Endothelial cell of umbilical vein (primary cell): ENCODE data around the gene SLF2. TPM values are rescaled to one million over a fixed set of nuclear protein-coding genes. Genes with fewer than 3 reads are reported as not detected.

Experiments
- BruUV-seq: library from RNA; stranded (reverse); fragments of 400-500 nt; replicated peaks from 2 replicates; lab custom pipeline; 2021; lab: Mats Ljungman, UMichigan
- CTCF ChIA-PET: fragments of 300-600, 350-600 bp; sonication (Branson Sonifier 250); formaldehyde crosslinking; loops from one replicate; lab custom pipeline; 2021; ENCODE audit warnings: antibody characterized with exemption, inconsistent platforms; lab: Charles Lee
- POLR2A ChIA-PET: fragments of 300-600, 350-600 bp; sonication (Branson Sonifier 250); formaldehyde crosslinking; loops from one replicate; lab custom pipeline; 2021; ENCODE audit warnings: antibody characterized with exemption, inconsistent platforms; lab: Charles Lee
- DNase-seq: peaks from one replicate; pipeline ENCODE4 v3.0.0-alpha.2; 2011; ENCODE audit warnings: low read depth, low spot score
- FAIRE-seq: peaks from 2 replicates; lab custom pipeline; 2011; peaks lifted over from hg19 to GRCh38; lab: Jason Lieb, UNC
- H2AFZ ChIP-seq: 2 replicates; pipeline ENCODE4 v1.6.0; 2012; ENCODE audit warnings: low read depth, low read length, control low read depth, inconsistent platforms
- H3K27ac ChIP-seq: 2 replicates; pipeline ENCODE4 v1.5.1; 2011; ENCODE audit warnings: low read depth, mild to moderate bottlenecking, control low read depth, low read length, moderate library complexity; ENCODE audit not compliant: insufficient read depth
- H3K27me3 ChIP-seq, 2 experiments: 2 replicates each; pipeline versions ENCODE4 v1.6.0 to v1.6.1; 2011; ENCODE audit warnings: low read length in 2 of 2, mixed read lengths in 1 of 2; ENCODE audit not compliant: control insufficient read depth in 2 of 2, insufficient read depth in 2 of 2
- H3K36me3 ChIP-seq, 2 experiments: 2 replicates in 1 of 2; 3 replicates in 1 of 2; pipeline ENCODE4 v1.5.1; 2011; ENCODE audit warnings: low read length in 2 of 2, mild to moderate bottlenecking in 1 of 2, moderate library complexity in 1 of 2; ENCODE audit not compliant: control insufficient read depth in 2 of 2, insufficient read depth in 2 of 2; ENCODE audit errors: extremely low read depth in 1 of 2
- H3K4me1 ChIP-seq: 3 replicates; pipeline ENCODE4 v1.5.1; 2011; ENCODE audit warnings: mild to moderate bottlenecking, low read length; ENCODE audit not compliant: control insufficient read depth, insufficient read depth; ENCODE audit errors: extremely low read depth
- H3K4me2 ChIP-seq: 2 replicates; pipeline ENCODE4 v1.6.1; 2011; ENCODE audit warnings: low read length, control low read depth, mixed read lengths; ENCODE audit not compliant: insufficient read depth
- H3K4me3 ChIP-seq, 3 experiments: fragments of 200-600 bp in 1 of 3; sonication (generic), shearing (Covaris generic) in 1 of 3; replicated peaks in 1 of 3; 2 replicates each; pipeline ENCODE4 v1.5.1; 2011 to 2016; ENCODE audit warnings: control low read depth in 3 of 3, low read length in 3 of 3, mild to moderate bottlenecking in 2 of 3, inconsistent platforms in 1 of 3, low read depth in 1 of 3, moderate library complexity in 1 of 3; ENCODE audit not compliant: insufficient read depth in 1 of 3
- H3K79me2 ChIP-seq: 2 replicates; pipeline ENCODE4 v1.6.0; 2012; ENCODE audit warnings: low read length, inconsistent platforms; ENCODE audit not compliant: control insufficient read depth, insufficient read depth
- H3K9ac ChIP-seq: replicated peaks from 2 replicates; pipeline ENCODE3; 2011; ENCODE audit warnings: low read length, control low read depth; ENCODE audit not compliant: insufficient read depth; ENCODE audit errors: extremely low read depth
- H3K9me1 ChIP-seq: replicated peaks from 3 replicates; pipeline ENCODE4 v1.6.0; 2011; ENCODE audit warnings: mild to moderate bottlenecking, low read length; ENCODE audit not compliant: control insufficient read depth, insufficient read depth; ENCODE audit errors: extremely low read depth
- H3K9me3 ChIP-seq: replicated peaks from 2 replicates; pipeline ENCODE4 v1.5.1; 2012; ENCODE audit warnings: low read length, inconsistent platforms; ENCODE audit not compliant: control insufficient read depth, insufficient read depth
- H4K20me1 ChIP-seq: replicated peaks from 2 replicates; pipeline ENCODE3; 2011; ENCODE audit warnings: mild to moderate bottlenecking, low read length; ENCODE audit not compliant: control insufficient read depth, insufficient read depth; ENCODE audit errors: extremely low read depth
- EZH2 ChIP-seq: IDR thresholded peaks from 2 replicates; pipeline ENCODE4 v1.6.1; 2012; ENCODE audit warnings: borderline replicate concordance, low read depth, mild to moderate bottlenecking, moderate library complexity, low read length, inconsistent platforms; ENCODE audit not compliant: severe bottlenecking
- FOS ChIP-seq: IDR thresholded peaks from 2 replicates; pipeline ENCODE4 v1.6.1; 2011; ENCODE audit warnings: mild to moderate bottlenecking, low read length, moderate library complexity, borderline replicate concordance; ENCODE audit not compliant: insufficient read depth
- GATA2 ChIP-seq: IDR thresholded peaks from 2 replicates; pipeline ENCODE4 v1.7.0; 2011; ENCODE audit warnings: low read depth, mild to moderate bottlenecking, moderate library complexity, mixed read lengths, low read length; ENCODE audit not compliant: insufficient read length, insufficient read depth
- JUN ChIP-seq: IDR thresholded peaks from 2 replicates; pipeline ENCODE4 v1.6.1; 2011; ENCODE audit warnings: borderline replicate concordance, low read depth; ENCODE audit not compliant: insufficient read length, insufficient read depth
- MYC ChIP-seq: IDR thresholded peaks from one replicate; pipeline ENCODE4 v1.6.1; 2011; ENCODE audit warnings: mild to moderate bottlenecking, low read depth, low read length
- POLR2A ChIP-seq: IDR thresholded peaks from 2 replicates; pipeline ENCODE4 v1.6.1; 2012; ENCODE audit warnings: low read depth, mild to moderate bottlenecking, control low read depth, low read length
- POLR2AphosphoS5 ChIP-seq: IDR thresholded peaks from 2 replicates; pipeline ENCODE4 v1.6.1; 2012; ENCODE audit warnings: low read depth, mild to moderate bottlenecking, control low read depth, low read length, moderate library complexity; ENCODE audit not compliant: insufficient read depth
- dilution Hi-C: fragments of 300-500 bp; cut with MboI; formaldehyde crosslinking; loops from one replicate; pipeline ENCODE4 v1.15.0; 2019; ENCODE audit warnings: low sequenced_read_pairs; ENCODE audit not compliant: extremely low pct_ligation_motif_present
- intact Hi-C: fragments of 100-400 bp; cut with micrococcal nuclease; formaldehyde crosslinking; loops from one replicate; pipeline ENCODE4 v1.10.0; 2022
- polyA plus RNA-seq, 4 experiments: library from polyadenylated mRNA; depleted of rRNA in 3 of 4; stranded (reverse) in 3 of 4; unstranded in 1 of 4; fragments of >200 nt; gene quantifications; 2 replicates each; pipeline versions ENCODE4 v1.2.1 to v1.2.3, GENCODE V29; 2011 to 2012; ENCODE audit warnings: missing spikeins in 1 of 4
- total RNA-seq: library from RNA; stranded (reverse); gene quantifications from 2 replicates; pipeline ENCODE4 v1.2.3, GENCODE V29; 2021
- TF ChIP-seq, protein P1 (sequence below), 2 donors: IDR thresholded peaks; 1 replicate in 1 of 2; 2 replicates in 1 of 2; pipeline ENCODE4 v1.5.1; 2011; ENCODE audit warnings: low read length in 2 of 2, mild to moderate bottlenecking in 2 of 2, moderate library complexity in 2 of 2, control low read depth in 1 of 2, inconsistent platforms in 1 of 2, low read depth in 1 of 2; ENCODE audit not compliant: insufficient read depth in 1 of 2; ENCODE audit errors: extremely low read depth in 1 of 2
- TF ChIP-seq, protein P2 (sequence below): IDR thresholded peaks from 2 replicates; pipeline ENCODE4 v1.6.1; 2011; ENCODE audit not compliant: insufficient read depth, insufficient read length

SLF2 gene
- total and polyA plus RNA-seq, 2 donors (not counting 3 experiments of a cell fraction or from before 2014, with no cell fraction given), result 7.5 to 35.5 TPM

DNA sequence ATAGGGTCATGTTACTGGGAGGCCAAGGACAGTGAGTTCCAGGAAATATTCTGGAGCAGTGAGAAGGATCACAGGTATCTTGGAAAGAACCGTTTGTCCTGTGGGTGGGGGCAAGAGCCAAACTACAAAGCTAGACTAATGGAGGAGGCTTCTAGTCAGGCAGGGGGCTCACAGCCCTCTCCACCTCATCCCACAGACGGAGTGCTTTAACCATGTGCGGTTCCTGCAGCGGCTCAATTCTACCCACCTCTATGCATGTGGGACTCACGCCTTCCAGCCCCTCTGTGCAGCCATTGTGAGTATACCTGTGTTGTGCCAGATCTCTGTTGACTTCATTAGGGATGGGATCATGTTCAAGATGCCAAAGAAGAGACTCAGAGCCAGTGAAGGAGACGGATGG, 64.7 kb downstream of the SLF2 start:
- BruUV-seq, result no TSS peak
- H4K20me1 ChIP-seq, result no peaks in the 10 kb centered on the region
- FAIRE-seq, result no peak

More for the DNA sequence above, 64.7 kb downstream of the SLF2 start:
- no peak overlapping the region for H3K4me3 ChIP-seq
- no peak overlapping the region for H3K9ac ChIP-seq
- H3K79me2 ChIP-seq, result no peaks in the 10 kb centered on the region
- no peak for DNase-seq
- dilution Hi-C loops, result no loop called here
- no peaks in the 10 kb centered on the region for H3K9me1 ChIP-seq
- H3K36me3 ChIP-seq, result peaks cover 0 to 8% of the 10 kb centered on the region in 2 experiments
- no peaks in the 10 kb centered on the region for H3K27me3 ChIP-seq
- H2AFZ ChIP-seq, result no peak overlapping the region
- intact Hi-C loops, result no loop called here
- ChIA-PET POLR2A (no interaction called here), CTCF (interaction anchor here (1.0 kb wide), 1 partner anchor 37 kb away, joined by 3 read pairs; no protein-coding TSS in a partner anchor)
- H3K9me3 ChIP-seq, result no peaks in the 10 kb centered on the region
- H3K4me1 ChIP-seq, result no peaks in the 10 kb centered on the region
- H3K27ac ChIP-seq, result no peak overlapping the region
- no peak for TF ChIP-seq GATA2
- TF ChIP-seq, protein P1, sequence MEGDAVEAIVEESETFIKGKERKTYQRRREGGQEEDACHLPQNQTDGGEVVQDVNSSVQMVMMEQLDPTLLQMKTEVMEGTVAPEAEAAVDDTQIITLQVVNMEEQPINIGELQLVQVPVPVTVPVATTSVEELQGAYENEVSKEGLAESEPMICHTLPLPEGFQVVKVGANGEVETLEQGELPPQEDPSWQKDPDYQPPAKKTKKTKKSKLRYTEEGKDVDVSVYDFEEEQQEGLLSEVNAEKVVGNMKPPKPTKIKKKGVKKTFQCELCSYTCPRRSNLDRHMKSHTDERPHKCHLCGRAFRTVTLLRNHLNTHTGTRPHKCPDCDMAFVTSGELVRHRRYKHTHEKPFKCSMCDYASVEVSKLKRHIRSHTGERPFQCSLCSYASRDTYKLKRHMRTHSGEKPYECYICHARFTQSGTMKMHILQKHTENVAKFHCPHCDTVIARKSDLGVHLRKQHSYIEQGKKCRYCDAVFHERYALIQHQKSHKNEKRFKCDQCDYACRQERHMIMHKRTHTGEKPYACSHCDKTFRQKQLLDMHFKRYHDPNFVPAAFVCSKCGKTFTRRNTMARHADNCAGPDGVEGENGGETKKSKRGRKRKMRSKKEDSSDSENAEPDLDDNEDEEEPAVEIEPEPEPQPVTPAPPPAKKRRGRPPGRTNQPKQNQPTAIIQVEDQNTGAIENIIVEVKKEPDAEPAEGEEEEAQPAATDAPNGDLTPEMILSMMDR (IDR thresholded peaks at IDR 0.05; ENCODE audit: extremely low read depth in 1 of 2, insufficient read depth in 1 of 2, low read depth in 1 of 2, low read length in 2 of 2), result no peak
- TF ChIP-seq FOS, result no peak
- TF ChIP-seq JUN, result no peak
- no peak for TF ChIP-seq EZH2
- TF ChIP-seq, protein P2, sequence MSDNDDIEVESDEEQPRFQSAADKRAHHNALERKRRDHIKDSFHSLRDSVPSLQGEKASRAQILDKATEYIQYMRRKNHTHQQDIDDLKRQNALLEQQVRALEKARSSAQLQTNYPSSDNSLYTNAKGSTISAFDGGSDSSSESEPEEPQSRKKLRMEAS, result no peak
- no peak for TF ChIP-seq POLR2A
- no peak for TF ChIP-seq MYC
- no peak for TF ChIP-seq POLR2AphosphoS5
- no peak overlapping the region for H3K4me2 ChIP-seq
